K562 (cell line): ENCODE results near the gene C12orf75. TPM values are rescaled to one million over a fixed set of nuclear protein-coding genes. Genes with fewer than 3 reads are reported as not detected.
A peak's percentile ranks its signal among the peaks of the same experiment; 100 is the strongest.

ENCODE experiments used
- ATAC-seq: fragments of 200-7000 bp; cut with Tn5 transposase; 3 replicates; pipeline ENCODE4 v1.9.1; 2020; ENCODE audit warnings: moderate library complexity
- BruUV-seq: library from RNA; stranded (reverse); fragments of 400-500 nt; replicated peaks from 2 replicates; lab custom pipeline; 2021; lab: Mats Ljungman, UMichigan
- CTCF ChIA-PET: fragments of 300-600 bp; formaldehyde crosslinking; extraction: SDS; loops from one replicate; lab custom pipeline; 2021; ENCODE audit warnings: low intra/inter-chr PET ratio; lab: Yijun Ruan, JAX
- POLR2A ChIA-PET: fragments of 300-600, 350-650 bp; sonication (Branson Sonifier 250); formaldehyde crosslinking; extraction: SDS; loops from one replicate; lab custom pipeline; 2021; ENCODE audit warnings: antibody characterized with exemption, inconsistent platforms; lab: Yijun Ruan, JAX
- DNase-seq, 4 experiments: peaks; one replicate each; pipeline versions ENCODE4 v3.0.0 to v3.0.0-alpha.2; 2011 to 2018; ENCODE audit warnings: low spot score in 3 of 4, mixed read lengths in 3 of 4; ENCODE audit errors: extremely low read depth in 1 of 4
- FAIRE-seq: peaks from 2 replicates; lab custom pipeline; 2011; peaks lifted over from hg19 to GRCh38; lab: Jason Lieb, UNC
- H2AFZ ChIP-seq: 2 replicates; pipeline ENCODE4 v1.6.0; 2011; ENCODE audit warnings: low read depth, low read length, control low read depth, inconsistent platforms
- H3K27ac ChIP-seq: fragments of 200-600 bp; 3 replicates; pipeline ENCODE4 v1.8.0; 2011; ENCODE audit warnings: low read depth, mild to moderate bottlenecking, control low read depth, inconsistent platforms, low read length, moderate library complexity, mixed read lengths; ENCODE audit errors: extremely low read depth
- H3K27me3 ChIP-seq, 2 experiments: fragments of 300-600 bp in 1 of 2; 2 replicates in 1 of 2; 3 replicates in 1 of 2; pipeline versions ENCODE4 v1.6.0 to v1.8.0; 2011; ENCODE audit warnings: inconsistent platforms in 2 of 2, low read length in 2 of 2, mild to moderate bottlenecking in 1 of 2, mixed read lengths in 1 of 2, moderate library complexity in 1 of 2; ENCODE audit not compliant: control insufficient read depth in 2 of 2, insufficient read depth in 2 of 2
- H3K36me3 ChIP-seq: fragments of 300-600 bp; 3 replicates; pipeline ENCODE4 v1.8.0; 2011; ENCODE audit warnings: mild to moderate bottlenecking, low read length, inconsistent platforms; ENCODE audit not compliant: control insufficient read depth, insufficient read depth
- H3K4me1 ChIP-seq, 2 experiments: fragments of 200-600 bp in 1 of 2; replicated peaks in 1 of 2; 2 replicates in 1 of 2; 3 replicates in 1 of 2; pipeline versions ENCODE4 v1.5.1 to v1.8.0; 2011; ENCODE audit warnings: inconsistent platforms in 2 of 2, low read length in 2 of 2, mild to moderate bottlenecking in 1 of 2, mixed read lengths in 1 of 2, moderate library complexity in 1 of 2; ENCODE audit not compliant: control insufficient read depth in 2 of 2, insufficient read depth in 2 of 2
- H3K4me2 ChIP-seq: 2 replicates; pipeline ENCODE4 v1.6.1; 2011; ENCODE audit warnings: low read length, control low read depth, inconsistent platforms, mixed read lengths; ENCODE audit not compliant: insufficient read depth
- H3K4me3 ChIP-seq: fragments of 200-600 bp; sonication (generic), shearing (Covaris generic); 2 replicates; pipeline ENCODE4 v1.5.1; 2016; ENCODE audit warnings: control low read depth, inconsistent platforms
- H3K79me2 ChIP-seq: fragments of 200-600 bp; 3 replicates; pipeline ENCODE4 v1.8.0; 2011; ENCODE audit warnings: low read length, inconsistent platforms; ENCODE audit not compliant: control insufficient read depth, insufficient read depth
- H3K9ac ChIP-seq, 2 experiments: 2 replicates each; pipeline versions ENCODE4 v1.6.0 to v1.6.1; 2011; ENCODE audit warnings: low read depth in 2 of 2, low read length in 2 of 2, control low read depth in 1 of 2, inconsistent platforms in 1 of 2, mild to moderate bottlenecking in 1 of 2, mixed read lengths in 1 of 2; ENCODE audit not compliant: insufficient read depth in 1 of 2
- H3K9me1 ChIP-seq: one replicate; pipeline ENCODE4 v1.6.0; 2011; ENCODE audit warnings: inconsistent platforms, mild to moderate bottlenecking, low read length, moderate library complexity; ENCODE audit not compliant: control insufficient read depth, insufficient read depth
- H3K9me3 ChIP-seq: replicated peaks from 2 replicates; pipeline ENCODE4 v1.5.1; 2011; ENCODE audit warnings: low read depth, low read length, inconsistent platforms; ENCODE audit not compliant: control insufficient read depth, insufficient read depth
- H4K20me1 ChIP-seq: replicated peaks from 2 replicates; pipeline ENCODE4 v1.6.1; 2011; ENCODE audit warnings: low read length, inconsistent platforms, mixed read lengths; ENCODE audit not compliant: control insufficient read depth, insufficient read depth
- ATF1 ChIP-seq, 2 experiments: fragments of 450-650 bp in 1 of 2; IDR thresholded peaks; 2 replicates each; pipeline ENCODE4 v1.6.1; 2016; ENCODE audit warnings: missing compliant biosample characterization in 1 of 2, missing genetic modification characterization in 1 of 2
- DPF2 ChIP-seq: fragments of 450-650 bp; IDR thresholded peaks from 2 replicates; pipeline ENCODE4 v1.6.1; 2016
- FIP1L1 ChIP-seq: fragments of 200-400 bp; formaldehyde crosslinking; IDR thresholded peaks from 2 replicates; pipeline ENCODE4 v1.6.1; 2018; ENCODE audit warnings: mild to moderate bottlenecking, low read depth, low read length; ENCODE audit not compliant: poor library complexity, severe bottlenecking
- GATAD2A ChIP-seq: fragments of 450-650 bp; IDR thresholded peaks from 2 replicates; pipeline ENCODE4 v1.6.1; 2017
- HSF4 ChIP-seq: fragments of 250-450 bp; sonication (Bioruptor Pico); IDR thresholded peaks from 2 replicates; pipeline ENCODE4 v2.1.2; 2022; ENCODE audit warnings: mild to moderate bottlenecking, moderate library complexity, borderline replicate concordance
- MXI1 ChIP-seq: IDR thresholded peaks from 2 replicates; pipeline ENCODE4 v1.6.1; 2011; ENCODE audit warnings: low read depth, mild to moderate bottlenecking, improper control_type of control experiment, low read length
- NFIC ChIP-seq: fragments of 450-650 bp; IDR thresholded peaks from 2 replicates; pipeline ENCODE4 v1.6.1; 2017; ENCODE audit warnings: mild to moderate bottlenecking, inconsistent platforms
- NFIX ChIP-seq: fragments of 250-450 bp; sonication (Bioruptor Pico); IDR thresholded peaks from 2 replicates; pipeline ENCODE4 v1.4.0; 2020; ENCODE audit warnings: low read depth, mild to moderate bottlenecking, moderate library complexity
- PHF21A ChIP-seq: fragments of 450-650 bp; IDR thresholded peaks from 2 replicates; pipeline ENCODE4 v1.6.1; 2017; ENCODE audit warnings: low read depth, borderline replicate concordance
- POLR3A ChIP-seq: IDR thresholded peaks from 2 replicates; pipeline ENCODE4 v1.6.1; 2011; ENCODE audit warnings: borderline replicate concordance, mild to moderate bottlenecking, moderate library complexity; ENCODE audit not compliant: insufficient read length, insufficient read depth; ENCODE audit errors: extremely low read depth
- RBFOX2 ChIP-seq: fragments of 200-400 bp; formaldehyde crosslinking; IDR thresholded peaks from 2 replicates; pipeline ENCODE4 v1.6.1; 2017; ENCODE audit warnings: low read depth, mild to moderate bottlenecking, low read length, moderate library complexity
- TAF15 ChIP-seq: fragments of 200-400 bp; formaldehyde crosslinking; IDR thresholded peaks from 2 replicates; pipeline ENCODE4 v1.6.1; 2017; ENCODE audit warnings: mild to moderate bottlenecking, low read depth, low read length, moderate library complexity
- TFAM ChIP-seq: fragments of 250-450 bp; sonication (Bioruptor Pico); conservative IDR thresholded peaks from 2 replicates; pipeline ENCODE4 v1.5.0; 2021; ENCODE audit warnings: mild to moderate bottlenecking, moderate library complexity
- U2AF1 ChIP-seq: fragments of 200-400 bp; formaldehyde crosslinking; optimal IDR thresholded peaks from 2 replicates; pipeline ENCODE3; 2017; ENCODE audit warnings: mild to moderate bottlenecking, low read depth, low read length, moderate library complexity
- ZNF133 ChIP-seq: fragments of 250-450 bp; sonication (Bioruptor Pico); IDR thresholded peaks from 2 replicates; pipeline ENCODE4 v1.4.0; 2020; ENCODE audit warnings: mild to moderate bottlenecking
- ZNF311 ChIP-seq: fragments of 250-450 bp; sonication (Bioruptor Pico); IDR thresholded peaks from 2 replicates; pipeline ENCODE4 v1.4.0; 2020; ENCODE audit warnings: mild to moderate bottlenecking, moderate library complexity
- WGBS: fragments of 100-300 bp; shearing (Covaris generic); methylation state at CpG from one replicate; pipeline ENCODE4 v1.1.6; 2016; ENCODE audit warnings: low coverage, mixed read lengths; ENCODE audit not compliant: insufficient coverage; ENCODE audit errors: missing lambda C conversion rate; 5-methylcytosine and 5-hydroxymethylcytosine counted together
- in situ Hi-C: fragments of 300-500 bp; cut with MboI; formaldehyde crosslinking; loops from 4 replicates; pipeline ENCODE4 v1.15.0; 2018; ENCODE audit warnings: inconsistent platforms, mixed read lengths
- intact Hi-C: fragments of 100-400 bp; cut with micrococcal nuclease; formaldehyde crosslinking; loops from 2 replicates; pipeline ENCODE4 v1.14.2; 2022
- polyA plus RNA-seq, 8 experiments: library from polyadenylated mRNA; depleted of rRNA in 4 of 8; stranded (reverse) in 5 of 8; unstranded in 3 of 8; fragments of >200 nt; fragmentation: Nextera tagmentation in 2 of 8; fragmentation: Illumina TruSeq in 1 of 8; extraction: Ambion mirVana in 2 of 8; extraction: Trizol in 1 of 8; gene quantifications; 2 replicates each; pipeline versions ENCODE4 v1.2.1 to v1.2.3, GENCODE V29; 2011 to 2014; ENCODE audit warnings: inconsistent platforms in 1 of 8, missing spikeins in 1 of 8
- total RNA-seq, 7 experiments: library from RNA; depleted of rRNA in 6 of 7; stranded (reverse); fragments of >200 nt in 6 of 7; fragmentation: Illumina TruSeq in 2 of 7; extraction: Trizol in 2 of 7; gene quantifications; 2 replicates each; pipeline versions ENCODE4 v1.2.1 to v1.2.3, GENCODE V29; 2011 to 2021; ENCODE audit warnings: low replicate concordance in 1 of 7
- TF ChIP-seq, protein P1 (sequence below): fragments of 250-450 bp; sonication (Bioruptor Pico); IDR thresholded peaks from 2 replicates; pipeline ENCODE4 v1.8.0; 2021; ENCODE audit warnings: borderline replicate concordance, mild to moderate bottlenecking, moderate library complexity; ENCODE audit not compliant: poor library complexity, severe bottlenecking

Gene C12orf75
- total and polyA plus RNA-seq, 9 of the 15 experiments (the other 6 are each of a cell fraction or from before 2014, with no cell fraction given) = 0.06 to 0.82 (median 0.26) TPM; not detected in 3

DNA sequence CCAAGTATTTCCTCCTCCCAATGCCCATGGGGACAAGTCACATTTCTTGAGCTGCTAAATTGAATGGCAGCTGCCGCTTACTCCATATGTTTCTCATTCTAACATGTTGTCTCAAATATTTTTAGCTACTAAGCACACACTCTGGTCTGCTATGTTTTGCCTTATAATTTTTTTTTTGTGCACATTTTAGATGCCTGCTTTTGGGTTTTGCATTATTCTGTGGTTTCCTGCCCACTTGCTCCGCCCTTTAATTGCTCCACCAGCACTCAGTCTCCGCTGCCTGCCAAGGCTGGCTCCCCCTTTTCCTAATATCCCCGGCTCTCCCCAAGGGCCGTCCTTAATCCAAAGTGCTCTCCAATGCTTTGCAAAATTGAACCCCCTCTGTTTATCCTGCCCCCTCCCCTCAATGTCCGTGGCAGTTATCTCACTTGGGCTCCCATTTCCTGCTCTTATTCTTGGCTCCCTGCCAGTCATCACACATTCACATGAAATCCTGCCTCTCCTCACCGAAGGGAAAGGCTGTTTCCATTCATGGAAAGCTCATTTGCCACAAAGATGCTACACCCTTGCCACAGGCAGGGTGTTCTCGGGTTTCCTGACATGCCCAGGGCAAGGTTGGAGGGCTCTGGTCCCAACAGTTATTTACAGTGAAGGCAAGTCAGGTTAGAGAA is 79.4 kb downstream of the C12orf75 start:
- POLR2A ChIA-PET = interaction anchor here (0.6 kb wide), 1 partner anchor 16 kb away, joined by 3 read pairs; no protein-coding TSS in a partner anchor
- no peak for FAIRE-seq

More for the DNA sequence above, 79.4 kb downstream of the C12orf75 start:
- H3K36me3 ChIP-seq = no peaks in the 10 kb centered on the region
- ATAC-seq (no peak), DNase-seq (no peak)
- BruUV-seq = no TSS peak
- no peak overlapping the region for H3K4me2 ChIP-seq
- H3K9me3 ChIP-seq = no peaks in the 10 kb centered on the region
- no peak overlapping the region for H3K4me3 ChIP-seq
- intact Hi-C loops = loop anchor here (10.0 kb wide), 1 partner anchor 875 kb away; no protein-coding TSS in a partner anchor
- H3K27ac ChIP-seq = no peak overlapping the region
- TF ChIP-seq DPF2 (no peak), POLR3A (no peak), NFIX (CRISPR knock-in tag) (peak; percentile 43; the same call in 1 of the 2 replicates), U2AF1 (no peak), MXI1 (no peak), ATF1 (CRISPR knock-in tag; IDR thresholded peaks at IDR 0.05) (no peak), ATF1 (tag; IDR thresholded peaks at IDR 0.05) (no peak), ZNF133 (CRISPR knock-in tag) (no peak), NFIC (peak; percentile 90), HSF4 (no peak), TFAM (CRISPR knock-in tag) (no peak), TAF15 (no peak), ZNF311 (CRISPR knock-in tag) (no peak), FIP1L1 (no peak), GATAD2A (no peak), PHF21A (no peak), RBFOX2 (no peak)
- TF ChIP-seq, protein P1, sequence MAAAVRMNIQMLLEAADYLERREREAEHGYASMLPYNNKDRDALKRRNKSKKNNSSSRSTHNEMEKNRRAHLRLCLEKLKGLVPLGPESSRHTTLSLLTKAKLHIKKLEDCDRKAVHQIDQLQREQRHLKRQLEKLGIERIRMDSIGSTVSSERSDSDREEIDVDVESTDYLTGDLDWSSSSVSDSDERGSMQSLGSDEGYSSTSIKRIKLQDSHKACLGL (CRISPR knock-in tag) = no peak
- TF ChIP-seq, all 486 proteins: peak for 2
- no peaks in the 10 kb centered on the region for H3K79me2 ChIP-seq
- no peak overlapping the region for H3K9ac ChIP-seq
- CTCF ChIA-PET = no interaction called here
- 0% methylated on average over 7 of the region's 8 CpGs for WGBS
- in situ Hi-C loops = loop anchor here (10.0 kb wide), 1 partner anchor 815 kb away; no protein-coding TSS in a partner anchor
- H3K9me1 ChIP-seq = peaks cover 4% of the 10 kb centered on the region
- H3K4me1 ChIP-seq = no peaks in the 10 kb centered on the region
- H4K20me1 ChIP-seq = no peaks in the 10 kb centered on the region
- H2AFZ ChIP-seq = no peak overlapping the region
- peaks cover 2 to 7% of the 10 kb centered on the region in 2 experiments; a peak in 1 of 5 replicates for H3K27me3 ChIP-seq
